ENCODE measurements around the gene CCNB2.
"Not testable (repeated sequence)": the region's sequence is repeated elsewhere in the genome, so short reads cannot be mapped to it uniquely, and the experiment has no call there.

The CCNB2 gene

DNA sequence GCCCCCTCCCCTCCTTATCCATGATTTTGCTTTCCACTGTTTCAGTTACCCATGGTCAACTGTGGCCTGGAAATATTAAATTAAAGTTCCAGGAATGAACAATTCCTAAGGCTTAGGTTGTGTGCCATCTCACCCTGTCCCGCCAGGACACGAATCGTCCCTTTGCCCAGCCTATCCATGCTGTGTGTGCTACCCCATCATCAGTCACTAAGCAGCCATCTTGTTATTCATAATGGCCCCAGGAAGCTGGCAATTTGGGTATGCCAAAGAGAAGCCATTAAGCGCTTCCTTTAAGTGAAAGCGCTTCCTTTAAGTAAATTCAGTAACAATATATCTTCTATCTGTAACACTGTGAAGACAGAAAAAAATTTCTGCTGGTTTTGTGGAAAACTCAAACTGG lies 52.5 kb downstream of the CCNB2 start:
- DNase-seq (ENCODE audit: low read depth): no peak
- no peak overlapping the region for H3K4me3 ChIP-seq (ENCODE audit: low read length)
- TF ChIP-seq, protein P1, sequence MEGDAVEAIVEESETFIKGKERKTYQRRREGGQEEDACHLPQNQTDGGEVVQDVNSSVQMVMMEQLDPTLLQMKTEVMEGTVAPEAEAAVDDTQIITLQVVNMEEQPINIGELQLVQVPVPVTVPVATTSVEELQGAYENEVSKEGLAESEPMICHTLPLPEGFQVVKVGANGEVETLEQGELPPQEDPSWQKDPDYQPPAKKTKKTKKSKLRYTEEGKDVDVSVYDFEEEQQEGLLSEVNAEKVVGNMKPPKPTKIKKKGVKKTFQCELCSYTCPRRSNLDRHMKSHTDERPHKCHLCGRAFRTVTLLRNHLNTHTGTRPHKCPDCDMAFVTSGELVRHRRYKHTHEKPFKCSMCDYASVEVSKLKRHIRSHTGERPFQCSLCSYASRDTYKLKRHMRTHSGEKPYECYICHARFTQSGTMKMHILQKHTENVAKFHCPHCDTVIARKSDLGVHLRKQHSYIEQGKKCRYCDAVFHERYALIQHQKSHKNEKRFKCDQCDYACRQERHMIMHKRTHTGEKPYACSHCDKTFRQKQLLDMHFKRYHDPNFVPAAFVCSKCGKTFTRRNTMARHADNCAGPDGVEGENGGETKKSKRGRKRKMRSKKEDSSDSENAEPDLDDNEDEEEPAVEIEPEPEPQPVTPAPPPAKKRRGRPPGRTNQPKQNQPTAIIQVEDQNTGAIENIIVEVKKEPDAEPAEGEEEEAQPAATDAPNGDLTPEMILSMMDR (conservative IDR thresholded peaks at IDR 0.05; ENCODE audit: low read depth, low read length): no peak

DNA sequence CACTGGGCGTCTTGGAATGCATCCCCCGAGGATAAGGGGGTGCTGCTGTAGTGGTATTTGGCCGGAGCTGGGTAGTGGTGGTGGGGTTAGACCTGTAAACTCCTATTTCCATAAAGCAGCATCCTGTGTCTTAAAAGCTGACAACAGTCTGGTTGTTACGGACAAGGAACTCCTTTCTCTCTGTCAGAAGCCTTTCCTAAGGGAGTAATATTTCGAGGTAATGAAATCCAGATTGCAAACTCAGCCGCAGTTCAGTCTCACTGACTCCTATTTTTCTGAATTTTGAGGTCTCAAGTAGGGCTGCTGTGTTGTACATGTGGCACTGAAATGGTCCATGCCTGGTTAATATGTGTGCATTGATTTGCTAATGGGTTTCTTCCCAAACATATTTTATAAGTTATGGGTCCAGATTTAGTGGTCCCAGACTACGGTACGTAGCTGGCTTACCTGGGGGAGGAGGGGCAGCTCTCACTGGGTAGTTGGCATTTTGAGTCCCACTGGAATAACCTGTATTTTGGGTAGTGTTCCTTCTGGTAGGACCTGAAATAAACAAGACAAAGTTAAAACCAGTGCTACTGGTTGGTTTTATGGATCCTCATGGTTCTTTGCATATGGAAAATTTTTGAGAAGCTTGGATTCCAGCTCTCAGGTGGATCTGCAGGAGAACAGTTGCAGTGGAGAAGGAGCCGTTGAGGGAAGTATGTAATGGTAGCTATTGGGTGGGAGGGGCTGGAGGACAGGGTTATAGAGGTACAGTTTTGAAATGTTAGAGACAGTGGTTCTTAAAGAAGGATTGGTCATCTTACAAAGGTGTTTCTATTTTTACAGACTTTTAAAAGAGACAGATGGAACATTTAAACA lies 53.1 kb downstream of the CCNB2 start:
- TF ChIP-seq, protein P1 (conservative IDR thresholded peaks at IDR 0.05; ENCODE audit: low read depth, low read length): no peak
- DNase-seq (ENCODE audit: low read depth): no peak
- no peak overlapping the region for H3K4me3 ChIP-seq (ENCODE audit: low read length)

DNA sequence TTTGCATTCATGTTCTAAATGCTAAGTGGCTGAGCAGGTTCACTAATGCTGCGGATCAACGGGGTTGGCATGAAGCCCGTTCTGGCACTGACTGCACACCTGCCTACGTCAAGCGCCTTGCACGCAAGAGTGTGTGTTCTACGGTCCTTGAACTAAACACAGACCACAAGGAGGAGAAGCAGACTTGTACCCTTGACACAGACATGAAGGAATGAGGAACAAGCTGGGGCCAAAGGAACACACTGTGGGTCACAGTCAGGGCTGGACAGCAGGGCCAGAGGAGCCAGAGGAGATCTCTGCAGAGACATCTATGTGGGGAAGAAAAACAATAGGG lies 53.7 kb downstream of the CCNB2 start:
- TF ChIP-seq, protein P1 (conservative IDR thresholded peaks at IDR 0.05; ENCODE audit: low read depth, low read length): no peak
- no peak overlapping the region for H3K4me3 ChIP-seq (ENCODE audit: low read length)
- DNase-seq (ENCODE audit: low read depth): no peak

DNA sequence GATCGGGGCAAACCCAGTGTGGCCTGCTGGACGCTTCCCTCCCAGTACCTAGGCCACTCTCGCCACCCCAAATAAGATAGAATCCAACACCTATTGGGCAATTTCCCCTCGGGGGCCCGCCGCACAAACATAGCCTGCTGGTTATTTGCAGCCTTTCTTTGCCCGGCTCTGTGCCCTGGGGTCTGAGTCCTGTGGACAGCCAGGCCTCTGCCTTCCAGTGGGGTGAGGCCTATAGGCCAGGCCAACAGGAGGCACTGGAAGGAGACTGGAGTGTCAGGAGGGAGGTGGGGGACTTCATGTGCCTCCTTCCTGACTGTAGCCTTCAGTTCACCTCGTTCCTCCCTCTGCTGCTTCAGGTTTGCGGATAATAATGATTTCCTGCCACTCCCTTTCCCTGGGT lies 54.3 kb downstream of the CCNB2 start:
- DNase-seq (ENCODE audit: low read depth): no peak
- H3K4me3 ChIP-seq (ENCODE audit: low read length): no peak overlapping the region
- TF ChIP-seq, protein P1 (conservative IDR thresholded peaks at IDR 0.05; ENCODE audit: low read depth, low read length): no peak

- no peak overlapping the region for H3K4me3 ChIP-seq (ENCODE audit: low read length)
- TF ChIP-seq, protein P1 (conservative IDR thresholded peaks at IDR 0.05; ENCODE audit: low read depth, low read length): peak; percentile 49
- DNase-seq (ENCODE audit: low read depth): no peak
Measured at GRCh38 chr15:59160880-59161593, 56.1 kb downstream of the CCNB2 start.

GRCh38 chr15:59162080-59162479 lies 57.1 kb downstream of the CCNB2 start:
- H3K4me3 ChIP-seq (ENCODE audit: low read length); DNase-seq (ENCODE audit: low read depth): not testable (repeated sequence)

DNA sequence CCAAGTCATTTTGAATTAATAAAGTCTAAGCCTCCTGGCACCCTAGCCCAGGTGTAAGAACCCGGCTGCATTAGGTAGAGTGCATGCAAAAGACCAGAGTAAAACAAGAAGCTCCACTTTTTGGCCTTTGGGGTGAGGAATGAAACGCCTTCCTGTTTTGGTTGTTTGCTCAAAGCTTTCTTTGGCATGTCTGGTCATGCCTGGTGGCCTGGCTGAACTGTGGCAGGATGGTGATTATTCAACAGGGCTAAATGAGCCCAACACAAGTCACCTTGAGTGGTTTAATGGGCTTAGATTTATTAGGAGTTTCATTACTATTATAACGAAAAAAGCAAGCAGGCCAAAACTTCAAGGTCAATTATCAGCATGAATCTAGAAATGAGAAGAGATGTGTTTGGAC lies 60.8 kb downstream of the CCNB2 start:
- DNase-seq (ENCODE audit: low read depth): no peak
- TF ChIP-seq, protein P1 (conservative IDR thresholded peaks at IDR 0.05; ENCODE audit: low read depth, low read length): no peak
- H3K4me3 ChIP-seq (ENCODE audit: low read length): no peak overlapping the region

Data from retinal pigment epithelial cell (primary cell).